Stimulated activated CD8-positive, alpha-beta memory T cell treated with anti-CD3 and anti-CD28 coated beads, Interleukin-7, amount 100 ng/mL, for 24 hours (primary cell): ENCODE data around the gene SPATA45.

Experiments
- DNase-seq: peaks from one replicate; pipeline ENCODE4 v3.0.0-alpha.2; 2020; ENCODE audit warnings: low read depth

Gene SPATA45

GRCh38 chr1:212780759-212781158 is 66.7 kb downstream of the SPATA45 start:
- no peak for DNase-seq
